Mesenchymal stem cell (in vitro differentiated cells and primary cell): ENCODE measurements around the gene GLI3.

Experiments used
- DNase-seq: peaks from one replicate; pipeline ENCODE4 v3.0.0-alpha.2; 2013
- H2AFZ ChIP-seq: one replicate; pipeline ENCODE4 v1.6.1; 2013; ENCODE audit warnings: low read depth, mild to moderate bottlenecking, control low read depth, inconsistent platforms, low read length, moderate library complexity
- H2AK5ac ChIP-seq: 2 replicates; pipeline ENCODE4 v1.6.1; 2013; ENCODE audit warnings: low read length, moderate library complexity, mild to moderate bottlenecking, inconsistent platforms; ENCODE audit not compliant: severe bottlenecking
- H2BK120ac ChIP-seq: one replicate; pipeline ENCODE4 v1.6.1; 2013; ENCODE audit warnings: low read depth, mild to moderate bottlenecking, inconsistent platforms, low read length, moderate library complexity
- H2BK12ac ChIP-seq, 2 experiments: one replicate each; pipeline ENCODE4 v1.6.1; 2013; ENCODE audit warnings: inconsistent platforms in 2 of 2, low read length in 2 of 2, mild to moderate bottlenecking in 2 of 2, moderate library complexity in 2 of 2, control low read depth in 1 of 2
- H2BK15ac ChIP-seq: one replicate; pipeline ENCODE4 v1.6.1; 2013; ENCODE audit warnings: mild to moderate bottlenecking, low read depth, inconsistent platforms; ENCODE audit not compliant: poor library complexity, severe bottlenecking
- H2BK5ac ChIP-seq: 2 replicates; pipeline ENCODE4 v1.6.1; 2013; ENCODE audit warnings: low read depth, mild to moderate bottlenecking, low read length, control low read depth, inconsistent platforms; ENCODE audit not compliant: poor library complexity, severe bottlenecking
- H3K14ac ChIP-seq, 2 experiments: one replicate each; pipeline ENCODE4 v1.6.1; 2013; ENCODE audit warnings: inconsistent platforms in 2 of 2, low read length in 2 of 2, control low read depth in 1 of 2, mild to moderate bottlenecking in 1 of 2, moderate library complexity in 1 of 2
- H3K18ac ChIP-seq, 2 experiments: one replicate each; pipeline ENCODE4 v1.6.1; 2013; ENCODE audit warnings: inconsistent platforms in 2 of 2, low read length in 2 of 2, control low read depth in 1 of 2, low read depth in 1 of 2, mild to moderate bottlenecking in 1 of 2
- H3K23ac ChIP-seq, 2 experiments: one replicate each; pipeline ENCODE4 v1.6.1; 2013; ENCODE audit warnings: inconsistent platforms in 2 of 2, low read length in 2 of 2, mild to moderate bottlenecking in 2 of 2, moderate library complexity in 2 of 2, control low read depth in 1 of 2
- H3K27ac ChIP-seq: 2 replicates; pipeline ENCODE4 v1.5.1; 2013; ENCODE audit warnings: mild to moderate bottlenecking, moderate library complexity, low read length, control low read depth, inconsistent platforms; ENCODE audit not compliant: poor library complexity, severe bottlenecking
- H3K27me3 ChIP-seq, 2 experiments: 2 replicates each; pipeline versions ENCODE4 v1.6.1 to v1.7.0; 2013; ENCODE audit warnings: low read length in 2 of 2, mild to moderate bottlenecking in 2 of 2, moderate library complexity in 2 of 2, control low read depth in 1 of 2, inconsistent platforms in 1 of 2; ENCODE audit not compliant: control insufficient read depth in 1 of 2, insufficient read depth in 1 of 2
- H3K36me3 ChIP-seq, 2 experiments: 2 replicates each; pipeline versions ENCODE4 v1.6.1 to v1.7.0; 2013; ENCODE audit warnings: low read length in 2 of 2, control low read depth in 1 of 2, inconsistent platforms in 1 of 2, low read depth in 1 of 2, mild to moderate bottlenecking in 1 of 2; ENCODE audit not compliant: insufficient read depth in 2 of 2, control insufficient read depth in 1 of 2
- H3K4ac ChIP-seq, 2 experiments: one replicate each; pipeline ENCODE4 v1.6.1; 2013; ENCODE audit warnings: inconsistent platforms in 2 of 2, low read length in 2 of 2, mild to moderate bottlenecking in 2 of 2, moderate library complexity in 2 of 2, control low read depth in 1 of 2, low read depth in 1 of 2
- H3K4me1 ChIP-seq: 2 replicates; pipeline ENCODE4 v1.6.1; 2013; ENCODE audit warnings: low read depth, low read length, control low read depth; ENCODE audit not compliant: control insufficient read depth, insufficient read depth
- H3K4me2 ChIP-seq: 2 replicates; pipeline ENCODE4 v1.6.1; 2013; ENCODE audit warnings: low read length, mild to moderate bottlenecking, inconsistent platforms; ENCODE audit not compliant: poor library complexity, severe bottlenecking
- H3K4me3 ChIP-seq, 2 experiments: 2 replicates each; pipeline versions ENCODE4 v1.5.1 to v1.7.0; 2013; ENCODE audit warnings: low read length in 2 of 2, mild to moderate bottlenecking in 2 of 2, control low read depth in 1 of 2, low read depth in 1 of 2; ENCODE audit not compliant: insufficient read depth in 1 of 2
- H3K79me1 ChIP-seq: replicated peaks from 2 replicates; pipeline ENCODE4 v1.6.1; 2013; ENCODE audit warnings: mild to moderate bottlenecking, control low read depth, low read length, inconsistent platforms; ENCODE audit not compliant: poor library complexity, severe bottlenecking
- H3K9ac ChIP-seq: 2 replicates; pipeline ENCODE4 v1.7.0; 2013; ENCODE audit warnings: mild to moderate bottlenecking, low read length, moderate library complexity
- H3K9me3 ChIP-seq: 2 replicates; pipeline ENCODE4 v1.7.0; 2013; ENCODE audit warnings: mild to moderate bottlenecking, low read length; ENCODE audit not compliant: control insufficient read depth
- H4K8ac ChIP-seq: one replicate; pipeline ENCODE4 v1.6.1; 2013; ENCODE audit warnings: inconsistent platforms, mild to moderate bottlenecking, low read length, moderate library complexity
- H4K91ac ChIP-seq: one replicate; pipeline ENCODE4 v1.6.1; 2013; ENCODE audit warnings: mild to moderate bottlenecking, low read length, inconsistent platforms
- WGBS: methylation state at CpG from one replicate; pipeline ENCODE4 v1.1.7; 2013; ENCODE audit warnings: mixed read lengths; 5-methylcytosine and 5-hydroxymethylcytosine counted together

GLI3 gene

GRCh38 chr7:42274053-42274452 lies 37.0 kb upstream of the GLI3 start:
- H2AFZ ChIP-seq = no peak overlapping the region
- no peak overlapping the region for H2AK5ac ChIP-seq
- no peak overlapping the region for H3K18ac ChIP-seq
- no peak overlapping the region for H3K27ac ChIP-seq
- no peaks in the 10 kb centered on the region for H3K36me3 ChIP-seq
- H3K4me3 ChIP-seq = no peak overlapping the region
- H3K23ac ChIP-seq = no peak overlapping the region
- H3K4ac ChIP-seq = no peak overlapping the region
- H3K27me3 ChIP-seq = peaks cover 0 to 17% of the 10 kb centered on the region in 2 experiments
- DNase-seq = peak; percentile 28
- H3K79me1 ChIP-seq = no peaks in the 10 kb centered on the region
- H2BK12ac ChIP-seq = no peak overlapping the region
- H4K8ac ChIP-seq = no peak overlapping the region
- H2BK5ac ChIP-seq = no peak overlapping the region
- no peak overlapping the region for H3K4me2 ChIP-seq
- H3K14ac ChIP-seq = no peak overlapping the region
- 96% methylated on average over 3 of the region's 5 CpGs for WGBS
- no peak overlapping the region for H2BK15ac ChIP-seq
- H3K9me3 ChIP-seq = no peaks in the 10 kb centered on the region
- H3K9ac ChIP-seq = peak overlapping the region; percentile 26
- no peak overlapping the region for H4K91ac ChIP-seq
- H2BK120ac ChIP-seq = no peak overlapping the region
- no peaks in the 10 kb centered on the region for H3K4me1 ChIP-seq

- Histone ChIP-seq H4K8ac (no peak overlapping the region), H3K36me3 (no peaks in the 10 kb centered on the region), H2BK120ac (no peak overlapping the region), H3K4me1 (no peaks in the 10 kb centered on the region), H3K23ac (no peak overlapping the region), H2BK5ac (no peak overlapping the region), H4K91ac (no peak overlapping the region), H3K9me3 (no peaks in the 10 kb centered on the region), H3K27me3 (peaks cover 0 to 17% of the 10 kb centered on the region in 2 experiments), H3K27ac (no peak overlapping the region), H2BK15ac (no peak overlapping the region), H2BK12ac (no peak overlapping the region), H3K9ac (peak overlapping the region; percentile 27), H3K4me3 (no peak overlapping the region), H2AFZ (no peak overlapping the region), H2AK5ac (no peak overlapping the region), H3K79me1 (no peaks in the 10 kb centered on the region), H3K18ac (no peak overlapping the region), H3K14ac (no peak overlapping the region), H3K4ac (no peak overlapping the region), H3K4me2 (no peak overlapping the region)
- WGBS = 52% methylated on average over 2 of the region's 3 CpGs
- DNase-seq = peak; percentile 57
Observed at GRCh38 chr7:42272793-42273665, 36.0 kb upstream of the GLI3 start.

GRCh38 chr7:42269161-42269560 lies 32.2 kb upstream of the GLI3 start:
- Histone ChIP-seq H3K79me1 (no peaks in the 10 kb centered on the region), H4K91ac (no peak overlapping the region), H2AFZ (no peak overlapping the region), H3K23ac (no peak overlapping the region), H2AK5ac (no peak overlapping the region), H2BK15ac (no peak overlapping the region), H3K14ac (no peak overlapping the region), H3K27ac (no peak overlapping the region), H3K27me3 (peaks cover 0 to 4% of the 10 kb centered on the region in 2 experiments), H4K8ac (no peak overlapping the region), H3K4me2 (no peak overlapping the region), H3K9ac (no peak overlapping the region), H2BK120ac (no peak overlapping the region), H3K4me1 (no peaks in the 10 kb centered on the region), H3K4ac (no peak overlapping the region), H2BK5ac (no peak overlapping the region), H3K4me3 (no peak overlapping the region), H2BK12ac (no peak overlapping the region), H3K9me3 (no peaks in the 10 kb centered on the region), H3K18ac (no peak overlapping the region), H3K36me3 (no peaks in the 10 kb centered on the region)
- WGBS = 92% methylated on average over 4 of the region's 4 CpGs
- DNase-seq = no peak

- no peak overlapping the region for H3K9ac ChIP-seq
- H3K27ac ChIP-seq = no peak overlapping the region
- H3K79me1 ChIP-seq = no peaks in the 10 kb centered on the region
- no peaks in the 10 kb centered on the region for H3K27me3 ChIP-seq
- no peak overlapping the region for H2AK5ac ChIP-seq
- no peak overlapping the region for H4K91ac ChIP-seq
- H2BK120ac ChIP-seq = no peak overlapping the region
- H2BK12ac ChIP-seq = no peak overlapping the region
- 100% methylated on average over 2 of the region's 4 CpGs for WGBS
- no peak overlapping the region for H3K14ac ChIP-seq
- no peak overlapping the region for H4K8ac ChIP-seq
- H3K4me1 ChIP-seq = no peaks in the 10 kb centered on the region
- no peaks in the 10 kb centered on the region for H3K9me3 ChIP-seq
- H2BK5ac ChIP-seq = no peak overlapping the region
- H3K36me3 ChIP-seq = no peaks in the 10 kb centered on the region
- no peak overlapping the region for H3K18ac ChIP-seq
- H3K4me2 ChIP-seq = no peak overlapping the region
- no peak overlapping the region for H3K4ac ChIP-seq
- no peak overlapping the region for H3K23ac ChIP-seq
- H3K4me3 ChIP-seq = no peak overlapping the region
- no peak overlapping the region for H2AFZ ChIP-seq
- DNase-seq = no peak
- H2BK15ac ChIP-seq = no peak overlapping the region
Observed at GRCh38 chr7:42264702-42265101, 27.7 kb upstream of the GLI3 start.
